A549 (cell line): ENCODE data around the gene KIFC1. TPM values are rescaled to one million over a fixed set of nuclear protein-coding genes. Genes with fewer than 3 reads are reported as not detected.
A peak's percentile ranks its signal among the peaks of the same experiment; 100 is the strongest.

Source experiments
- ATAC-seq, 2 experiments: fragments of 200-7000 bp in 1 of 2; fragments of >200 bp in 1 of 2; cut with Nextera tagmentation in 1 of 2; cut with Tn5 transposase in 1 of 2; 3 replicates each; pipeline versions ENCODE4 v1.8.0 to v1.9.1; 2018 to 2020; ENCODE audit warnings: mild to moderate bottlenecking in 1 of 2, moderate library complexity in 1 of 2
- CTCF ChIA-PET: fragments of 300-600 bp; sonication (Branson Sonifier 250); formaldehyde crosslinking; extraction: SDS; loops from one replicate; lab custom pipeline; 2021; ENCODE audit warnings: antibody characterized with exemption, inconsistent platforms; lab: Yijun Ruan, JAX
- POLR2A ChIA-PET: fragments of 350-600 bp; formaldehyde crosslinking; extraction: SDS; loops from one replicate; lab custom pipeline; 2021; ENCODE audit warnings: antibody characterized with exemption, inconsistent platforms; lab: Yijun Ruan, JAX
- DNase-seq, 2 experiments: peaks; one replicate each; pipeline versions ENCODE4 v3.0.0 to v3.0.0-alpha.2; 2011 to 2016; ENCODE audit warnings: low read depth in 1 of 2, low spot score in 1 of 2
- FAIRE-seq: peaks from 2 replicates; lab custom pipeline; 2011; peaks lifted over from hg19 to GRCh38; lab: Jason Lieb, UNC
- H3K27ac ChIP-seq, 2 experiments: fragments of >200 bp; sonication (Bioruptor Twin); formaldehyde crosslinking; 3 replicates each; pipeline ENCODE4 v1.5.1; 2016 to 2017
- H3K4me1 ChIP-seq: fragments of >200 bp; sonication (Bioruptor Twin); formaldehyde crosslinking; 3 replicates; pipeline ENCODE4 v1.6.1; 2016
- H3K4me2 ChIP-seq: fragments of >200 bp; sonication (Bioruptor Twin); formaldehyde crosslinking; 3 replicates; pipeline ENCODE4 v1.6.1; 2016
- H3K4me3 ChIP-seq: fragments of >200 bp; sonication (Bioruptor Twin); formaldehyde crosslinking; 3 replicates; pipeline ENCODE4 v1.5.1; 2016
- H3K9me3 ChIP-seq: fragments of >200 bp; sonication (Bioruptor Twin); formaldehyde crosslinking; 3 replicates; pipeline ENCODE4 v1.6.1; 2016
- BHLHE40 ChIP-seq: IDR thresholded peaks from 2 replicates; pipeline ENCODE4 v1.6.1; 2012; ENCODE audit warnings: low read depth, low read length, inconsistent platforms
- EP300 ChIP-seq, 2 experiments: fragments of >200 bp; sonication (Bioruptor Twin); formaldehyde crosslinking; IDR thresholded peaks; 2 replicates in 1 of 2; 3 replicates in 1 of 2; pipeline ENCODE4 v1.6.1; 2016 to 2017
- ESRRA ChIP-seq: fragments of 150-350 bp; IDR thresholded peaks from 2 replicates; pipeline ENCODE4 v1.6.1; 2014; ENCODE audit warnings: mild to moderate bottlenecking, low read length, borderline replicate concordance
- FOSL2 ChIP-seq, 2 experiments: fragments of 450-650 bp in 1 of 2; fragments of >200 bp in 1 of 2; sonication (Bioruptor Twin) in 1 of 2; formaldehyde crosslinking; IDR thresholded peaks; 2 replicates each; pipeline versions ENCODE4 v1.5.0 to v1.6.1; 2016 to 2020; ENCODE audit warnings: mild to moderate bottlenecking in 1 of 2, moderate library complexity in 1 of 2
- GATA3 ChIP-seq: IDR thresholded peaks from 2 replicates; pipeline ENCODE4 v1.6.1; 2012; ENCODE audit warnings: borderline replicate concordance
- HDAC2 ChIP-seq: fragments of 200-600 bp; sonication (generic); IDR thresholded peaks from 2 replicates; pipeline ENCODE4 v1.6.1; 2016
- HEYL ChIP-seq: fragments of 250-450 bp; sonication (Bioruptor Pico); IDR thresholded peaks from 2 replicates; pipeline ENCODE4 v1.8.0; 2021; ENCODE audit warnings: mild to moderate bottlenecking, moderate library complexity
- HOXB13 ChIP-seq: fragments of 250-450 bp; sonication (Bioruptor Pico); IDR thresholded peaks from 2 replicates; pipeline ENCODE4 v1.5.0; 2020; ENCODE audit warnings: low read depth, mild to moderate bottlenecking, moderate library complexity
- HOXB5 ChIP-seq: fragments of 250-450 bp; sonication (Bioruptor Pico); IDR thresholded peaks from 2 replicates; pipeline ENCODE4 v1.5.0; 2020; ENCODE audit warnings: mild to moderate bottlenecking, moderate library complexity
- NFE2L2 ChIP-seq: fragments of 150-350 bp; conservative IDR thresholded peaks from 2 replicates; pipeline ENCODE4 v1.6.1; 2014; ENCODE audit warnings: low read length
- NR3C1 ChIP-seq: fragments of >200 bp; sonication (Bioruptor Twin); formaldehyde crosslinking; IDR thresholded peaks from 3 replicates; pipeline ENCODE4 v1.6.1; 2017
- PHF8 ChIP-seq: fragments of 200-600 bp; sonication (generic); IDR thresholded peaks from 2 replicates; pipeline ENCODE4 v1.6.1; 2016; ENCODE audit warnings: low read depth, mild to moderate bottlenecking, antibody characterized with exemption, moderate library complexity, borderline replicate concordance
- RNF2 ChIP-seq: fragments of 200-600 bp; sonication (generic); IDR thresholded peaks from 2 replicates; pipeline ENCODE4 v1.6.1; 2016; ENCODE audit warnings: low read depth, mild to moderate bottlenecking, antibody characterized with exemption, moderate library complexity, borderline replicate concordance
- TP53 ChIP-seq: fragments of 250-450 bp; sonication (Bioruptor Pico); IDR thresholded peaks from 2 replicates; pipeline ENCODE4 v1.5.0; 2021; ENCODE audit warnings: mild to moderate bottlenecking, moderate library complexity
- ZFP36 ChIP-seq: fragments of 450-650 bp; IDR thresholded peaks from 2 replicates; pipeline ENCODE4 v1.6.1; 2014; ENCODE audit warnings: borderline replicate concordance; ENCODE audit not compliant: partially characterized antibody
- WGBS: methylation state at CpG from one replicate; pipeline ENCODE4 v1.1.6; 2017; ENCODE audit errors: missing lambda C conversion rate; 5-methylcytosine and 5-hydroxymethylcytosine counted together
- polyA plus RNA-seq, 4 experiments: library from polyadenylated mRNA; depleted of rRNA in 3 of 4; stranded (reverse); fragments of >200 nt; fragmentation: RNase III in 1 of 4; extraction: RNeasy Plus Mini Kit Qiagen cat#74134 plus additional on column Dnase treatment in 1 of 4; gene quantifications; 2 replicates in 3 of 4; 3 replicates in 1 of 4; pipeline ENCODE4 v1.2.3, GENCODE V29; 2011 to 2017
- TF ChIP-seq, protein P1 (sequence below): fragments of 450-650 bp; IDR thresholded peaks from 2 replicates; pipeline ENCODE4 v1.6.1; 2014; ENCODE audit warnings: antibody characterized with exemption
- TF ChIP-seq, protein P2 (sequence below): fragments of 200-600 bp; sonication (generic); IDR thresholded peaks from 2 replicates; pipeline ENCODE4 v1.6.1; 2016; ENCODE audit warnings: antibody characterized with exemption, mild to moderate bottlenecking, moderate library complexity
- TF ChIP-seq, protein P3 (sequence below): fragments of >200 bp; sonication (Bioruptor Twin); formaldehyde crosslinking; IDR thresholded peaks from 3 replicates; pipeline ENCODE4 v1.5.1; 2016
- TF ChIP-seq, protein P4 (sequence below): fragments of 150-350 bp; IDR thresholded peaks from 2 replicates; pipeline ENCODE4 v1.6.1; 2014; ENCODE audit warnings: low read depth, mild to moderate bottlenecking, low read length
- TF ChIP-seq, protein P5 (sequence below): fragments of 250-450 bp; sonication (Bioruptor Pico); IDR thresholded peaks from 2 replicates; pipeline ENCODE4 v1.5.0; 2021; ENCODE audit warnings: mild to moderate bottlenecking, moderate library complexity, borderline replicate concordance

KIFC1 gene
- polyA plus RNA-seq, 2 of the 4 experiments (the other 2 are of a cell fraction): 23.9 to 30.5 TPM

DNA sequence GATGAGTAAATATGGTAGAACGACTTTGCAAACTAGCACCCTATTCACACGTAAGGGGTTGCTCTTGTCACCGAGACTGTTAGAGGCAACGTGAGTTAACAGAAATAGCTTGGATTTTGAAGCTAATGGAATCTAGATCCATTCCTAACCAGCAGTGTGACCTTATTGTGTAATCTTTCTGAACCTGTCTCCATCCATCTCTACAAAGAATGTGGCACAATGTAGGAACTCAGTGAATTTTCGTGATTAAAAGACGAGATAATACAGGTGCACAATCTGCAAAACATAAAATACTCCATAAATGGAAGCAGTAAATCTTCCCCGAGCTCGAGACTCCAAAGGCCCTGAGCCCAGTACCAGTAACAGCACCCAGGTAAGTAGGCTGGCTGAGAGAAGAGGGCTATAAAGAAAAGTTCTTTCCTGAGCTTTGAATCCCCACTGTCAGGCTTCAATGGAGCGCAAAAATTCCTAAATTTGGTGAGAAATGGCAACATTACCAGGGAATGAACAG lies 801 bp upstream of the KIFC1 start:
- Histone ChIP-seq H3K4me3 (no peak overlapping the region), H3K9me3 (no peaks in the 10 kb centered on the region), H3K4me2 (peak overlapping the region; percentile 58), H3K27ac (peak overlapping the region; percentile 82 to 87), H3K4me1 (peaks cover 31% of the 10 kb centered on the region)
- ChIA-PET CTCF (interaction anchor here (0.6 to 3.1 kb wide), 16 partner anchors 10 to 235 kb away, joined by 3 to 24 read pairs (median 4); partner anchors contain the start of gene ZBTB9), POLR2A (interaction anchor here (0.6 kb wide), 1 partner anchor 35 kb away, joined by 3 read pairs; no protein-coding TSS in a partner anchor)
- ATAC-seq: no peak
- TF ChIP-seq ESRRA (no peak), PHF8 (peak; percentile 37; the same call in 1 of the 2 replicates), EP300 (IDR thresholded peaks at IDR 0.05) (no peak)
- 84% methylated on average over 9 of the region's 9 CpGs for WGBS
- no peak for FAIRE-seq
- DNase-seq: no peak

DNA sequence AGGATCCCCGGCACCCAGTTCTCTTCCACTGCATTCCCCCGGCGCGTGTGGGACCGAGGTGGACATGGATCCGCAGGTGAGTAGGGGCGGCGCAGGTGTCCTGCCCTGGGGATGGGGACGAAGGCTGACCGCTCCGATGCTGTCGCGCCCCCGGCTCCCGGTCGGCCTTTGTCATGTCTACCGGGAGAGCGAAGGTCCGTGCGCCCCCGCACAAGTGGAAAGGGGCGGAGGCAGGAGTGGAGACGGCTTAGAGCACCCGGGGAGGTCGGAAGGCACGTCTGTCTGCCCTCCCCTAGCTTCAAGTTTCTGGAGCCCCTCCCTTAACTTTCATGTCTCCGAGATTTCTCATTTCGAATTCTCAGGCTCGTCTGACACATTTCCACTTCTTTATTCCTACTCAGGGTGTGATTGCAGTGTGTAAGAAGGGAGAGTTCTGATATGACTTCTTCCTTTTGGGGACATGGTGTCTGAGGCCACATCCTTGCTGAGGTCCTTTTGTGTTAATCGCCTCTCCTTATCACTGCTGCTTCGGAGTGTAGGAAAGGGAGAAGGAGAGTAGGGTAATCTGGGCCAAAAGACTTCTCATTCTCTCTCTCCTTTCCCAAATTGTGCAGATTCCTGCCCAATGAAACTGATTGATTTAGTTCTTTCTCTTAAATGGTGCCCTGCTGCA lies 435 bp downstream of the KIFC1 start:
- CTCF ChIA-PET: no interaction called here
- WGBS: 1% methylated on average over 17 of the region's 31 CpGs
- peak overlapping the region; percentile 91 for H3K4me2 ChIP-seq
- POLR2A ChIA-PET: no interaction called here
- H3K4me1 ChIP-seq: peaks cover 31% of the 10 kb centered on the region
- peak overlapping the region; percentile 81 for H3K4me3 ChIP-seq
- DNase-seq (no peak), ATAC-seq (peak in 1 of 2 experiments; percentile 26; a peak in 5 of 6 replicates), FAIRE-seq (no peak)
- peak overlapping the region; percentile 74 to 94 for H3K27ac ChIP-seq
- no peaks in the 10 kb centered on the region for H3K9me3 ChIP-seq
- no peak for TF ChIP-seq NR3C1
- 0 out of 2 replicates have a peak, but pooled peaks have one; percentile 22 for TF ChIP-seq PHF8

DNA sequence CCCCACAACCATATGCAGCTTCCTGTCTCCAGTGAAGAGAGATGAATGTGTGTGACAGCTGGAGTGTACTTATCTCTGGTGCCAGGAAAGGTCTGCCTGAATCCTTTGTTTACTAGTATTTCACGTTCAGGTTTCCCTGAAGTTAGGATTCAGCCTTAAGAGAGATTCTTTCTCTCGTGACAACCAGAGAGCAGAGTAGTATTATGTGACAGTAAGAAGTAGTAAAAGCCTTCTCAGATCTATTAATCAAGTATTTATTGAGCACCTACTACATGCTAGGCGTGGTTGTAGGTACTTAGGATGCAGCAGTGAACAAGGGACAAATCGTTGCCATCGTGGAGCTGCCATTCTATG lies 949 bp downstream of the KIFC1 start:
- ChIA-PET CTCF (no interaction called here), POLR2A (no interaction called here)
- Histone ChIP-seq H3K9me3 (no peaks in the 10 kb centered on the region), H3K4me3 (peak overlapping the region; percentile 81), H3K27ac (peak overlapping the region; percentile 74 to 94), H3K4me2 (peak overlapping the region; percentile 91), H3K4me1 (peaks cover 31% of the 10 kb centered on the region)
- no peak for ATAC-seq
- TF ChIP-seq EP300 (IDR thresholded peaks at IDR 0.05) (no peak), TP53 (CRISPR knock-in tag) (no peak), RNF2 (no peak), HEYL (CRISPR knock-in tag) (no peak), HDAC2 (no peak), NR3C1 (no peak), GATA3 (no peak), BHLHE40 (no peak), ZFP36 (no peak), HOXB13 (no peak), HOXB5 (no peak), NFE2L2 (no peak), FOSL2 (IDR thresholded peaks at IDR 0.05) (no peak), FOSL2 (CRISPR knock-in tag; IDR thresholded peaks at IDR 0.05) (no peak)
- TF ChIP-seq, protein P1, sequence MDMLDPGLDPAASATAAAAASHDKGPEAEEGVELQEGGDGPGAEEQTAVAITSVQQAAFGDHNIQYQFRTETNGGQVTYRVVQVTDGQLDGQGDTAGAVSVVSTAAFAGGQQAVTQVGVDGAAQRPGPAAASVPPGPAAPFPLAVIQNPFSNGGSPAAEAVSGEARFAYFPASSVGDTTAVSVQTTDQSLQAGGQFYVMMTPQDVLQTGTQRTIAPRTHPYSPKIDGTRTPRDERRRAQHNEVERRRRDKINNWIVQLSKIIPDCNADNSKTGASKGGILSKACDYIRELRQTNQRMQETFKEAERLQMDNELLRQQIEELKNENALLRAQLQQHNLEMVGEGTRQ: no peak
- TF ChIP-seq, protein P2, sequence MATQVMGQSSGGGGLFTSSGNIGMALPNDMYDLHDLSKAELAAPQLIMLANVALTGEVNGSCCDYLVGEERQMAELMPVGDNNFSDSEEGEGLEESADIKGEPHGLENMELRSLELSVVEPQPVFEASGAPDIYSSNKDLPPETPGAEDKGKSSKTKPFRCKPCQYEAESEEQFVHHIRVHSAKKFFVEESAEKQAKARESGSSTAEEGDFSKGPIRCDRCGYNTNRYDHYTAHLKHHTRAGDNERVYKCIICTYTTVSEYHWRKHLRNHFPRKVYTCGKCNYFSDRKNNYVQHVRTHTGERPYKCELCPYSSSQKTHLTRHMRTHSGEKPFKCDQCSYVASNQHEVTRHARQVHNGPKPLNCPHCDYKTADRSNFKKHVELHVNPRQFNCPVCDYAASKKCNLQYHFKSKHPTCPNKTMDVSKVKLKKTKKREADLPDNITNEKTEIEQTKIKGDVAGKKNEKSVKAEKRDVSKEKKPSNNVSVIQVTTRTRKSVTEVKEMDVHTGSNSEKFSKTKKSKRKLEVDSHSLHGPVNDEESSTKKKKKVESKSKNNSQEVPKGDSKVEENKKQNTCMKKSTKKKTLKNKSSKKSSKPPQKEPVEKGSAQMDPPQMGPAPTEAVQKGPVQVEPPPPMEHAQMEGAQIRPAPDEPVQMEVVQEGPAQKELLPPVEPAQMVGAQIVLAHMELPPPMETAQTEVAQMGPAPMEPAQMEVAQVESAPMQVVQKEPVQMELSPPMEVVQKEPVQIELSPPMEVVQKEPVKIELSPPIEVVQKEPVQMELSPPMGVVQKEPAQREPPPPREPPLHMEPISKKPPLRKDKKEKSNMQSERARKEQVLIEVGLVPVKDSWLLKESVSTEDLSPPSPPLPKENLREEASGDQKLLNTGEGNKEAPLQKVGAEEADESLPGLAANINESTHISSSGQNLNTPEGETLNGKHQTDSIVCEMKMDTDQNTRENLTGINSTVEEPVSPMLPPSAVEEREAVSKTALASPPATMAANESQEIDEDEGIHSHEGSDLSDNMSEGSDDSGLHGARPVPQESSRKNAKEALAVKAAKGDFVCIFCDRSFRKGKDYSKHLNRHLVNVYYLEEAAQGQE: no peak
- TF ChIP-seq, protein P3, sequence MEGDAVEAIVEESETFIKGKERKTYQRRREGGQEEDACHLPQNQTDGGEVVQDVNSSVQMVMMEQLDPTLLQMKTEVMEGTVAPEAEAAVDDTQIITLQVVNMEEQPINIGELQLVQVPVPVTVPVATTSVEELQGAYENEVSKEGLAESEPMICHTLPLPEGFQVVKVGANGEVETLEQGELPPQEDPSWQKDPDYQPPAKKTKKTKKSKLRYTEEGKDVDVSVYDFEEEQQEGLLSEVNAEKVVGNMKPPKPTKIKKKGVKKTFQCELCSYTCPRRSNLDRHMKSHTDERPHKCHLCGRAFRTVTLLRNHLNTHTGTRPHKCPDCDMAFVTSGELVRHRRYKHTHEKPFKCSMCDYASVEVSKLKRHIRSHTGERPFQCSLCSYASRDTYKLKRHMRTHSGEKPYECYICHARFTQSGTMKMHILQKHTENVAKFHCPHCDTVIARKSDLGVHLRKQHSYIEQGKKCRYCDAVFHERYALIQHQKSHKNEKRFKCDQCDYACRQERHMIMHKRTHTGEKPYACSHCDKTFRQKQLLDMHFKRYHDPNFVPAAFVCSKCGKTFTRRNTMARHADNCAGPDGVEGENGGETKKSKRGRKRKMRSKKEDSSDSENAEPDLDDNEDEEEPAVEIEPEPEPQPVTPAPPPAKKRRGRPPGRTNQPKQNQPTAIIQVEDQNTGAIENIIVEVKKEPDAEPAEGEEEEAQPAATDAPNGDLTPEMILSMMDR: no peak
- TF ChIP-seq, protein P4, sequence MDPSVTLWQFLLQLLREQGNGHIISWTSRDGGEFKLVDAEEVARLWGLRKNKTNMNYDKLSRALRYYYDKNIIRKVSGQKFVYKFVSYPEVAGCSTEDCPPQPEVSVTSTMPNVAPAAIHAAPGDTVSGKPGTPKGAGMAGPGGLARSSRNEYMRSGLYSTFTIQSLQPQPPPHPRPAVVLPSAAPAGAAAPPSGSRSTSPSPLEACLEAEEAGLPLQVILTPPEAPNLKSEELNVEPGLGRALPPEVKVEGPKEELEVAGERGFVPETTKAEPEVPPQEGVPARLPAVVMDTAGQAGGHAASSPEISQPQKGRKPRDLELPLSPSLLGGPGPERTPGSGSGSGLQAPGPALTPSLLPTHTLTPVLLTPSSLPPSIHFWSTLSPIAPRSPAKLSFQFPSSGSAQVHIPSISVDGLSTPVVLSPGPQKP: no peak
- TF ChIP-seq, protein P5, sequence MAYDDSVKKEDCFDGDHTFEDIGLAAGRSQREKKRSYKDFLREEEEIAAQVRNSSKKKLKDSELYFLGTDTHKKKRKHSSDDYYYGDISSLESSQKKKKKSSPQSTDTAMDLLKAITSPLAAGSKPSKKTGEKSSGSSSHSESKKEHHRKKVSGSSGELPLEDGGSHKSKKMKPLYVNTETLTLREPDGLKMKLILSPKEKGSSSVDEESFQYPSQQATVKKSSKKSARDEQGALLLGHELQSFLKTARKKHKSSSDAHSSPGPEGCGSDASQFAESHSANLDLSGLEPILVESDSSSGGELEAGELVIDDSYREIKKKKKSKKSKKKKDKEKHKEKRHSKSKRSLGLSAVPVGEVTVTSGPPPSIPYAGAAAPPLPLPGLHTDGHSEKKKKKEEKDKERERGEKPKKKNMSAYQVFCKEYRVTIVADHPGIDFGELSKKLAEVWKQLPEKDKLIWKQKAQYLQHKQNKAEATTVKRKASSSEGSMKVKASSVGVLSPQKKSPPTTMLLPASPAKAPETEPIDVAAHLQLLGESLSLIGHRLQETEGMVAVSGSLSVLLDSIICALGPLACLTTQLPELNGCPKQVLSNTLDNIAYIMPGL (CRISPR knock-in tag): no peak
- WGBS: 12% methylated on average over 5 of the region's 5 CpGs
- no peak for FAIRE-seq
- DNase-seq: no peak
